SK-N-MC (cell line): Measurements from ENCODE around the gene OR1I1.
A peak's percentile ranks its signal among the peaks of the same experiment; 100 is the strongest.

Experiments
- DNase-seq: peaks from one replicate; pipeline ENCODE4 v3.0.0-alpha.2; 2011; ENCODE audit warnings: low read depth, low spot score
- H3K27ac ChIP-seq: fragments of 200-600 bp; sonication (generic); 2 replicates; pipeline ENCODE4 v1.5.1; 2016; ENCODE audit warnings: mixed run types
- H3K36me3 ChIP-seq: fragments of 200-600 bp; sonication (generic); 2 replicates; pipeline ENCODE4 v1.6.1; 2017; ENCODE audit warnings: antibody characterized with exemption, low read length, mixed read lengths; ENCODE audit not compliant: insufficient read depth
- H3K4me3 ChIP-seq: fragments of 200-600 bp; sonication (generic); 2 replicates; pipeline ENCODE4 v1.5.1; 2016
- H3K9ac ChIP-seq: fragments of 200-600 bp; sonication (generic); 2 replicates; pipeline ENCODE4 v1.8.0; 2017; ENCODE audit warnings: mixed run types, mixed read lengths; ENCODE audit not compliant: insufficient read length
- H3K9me3 ChIP-seq: fragments of 200-600 bp; sonication (generic); 2 replicates; pipeline ENCODE4 v1.6.1; 2017; ENCODE audit warnings: low read depth, mild to moderate bottlenecking, antibody characterized with exemption, low read length, moderate library complexity, mixed read lengths
- EZH2 ChIP-seq: fragments of 200-600 bp; sonication (generic); IDR thresholded peaks from one replicate; pipeline ENCODE4 v1.6.1; 2017; ENCODE audit warnings: antibody characterized with exemption
- FOXP2 ChIP-seq: optimal IDR thresholded peaks from 2 replicates; pipeline ENCODE3; 2011; ENCODE audit warnings: mild to moderate bottlenecking, moderate library complexity; ENCODE audit not compliant: insufficient read depth; ENCODE audit errors: extremely low read length, control extremely low read depth
- POLR2AphosphoS5 ChIP-seq: IDR thresholded peaks from 2 replicates; pipeline ENCODE4 v1.6.1; 2012; ENCODE audit warnings: mild to moderate bottlenecking, low read depth, low read length, borderline replicate concordance

The OR1I1 gene

DNA sequence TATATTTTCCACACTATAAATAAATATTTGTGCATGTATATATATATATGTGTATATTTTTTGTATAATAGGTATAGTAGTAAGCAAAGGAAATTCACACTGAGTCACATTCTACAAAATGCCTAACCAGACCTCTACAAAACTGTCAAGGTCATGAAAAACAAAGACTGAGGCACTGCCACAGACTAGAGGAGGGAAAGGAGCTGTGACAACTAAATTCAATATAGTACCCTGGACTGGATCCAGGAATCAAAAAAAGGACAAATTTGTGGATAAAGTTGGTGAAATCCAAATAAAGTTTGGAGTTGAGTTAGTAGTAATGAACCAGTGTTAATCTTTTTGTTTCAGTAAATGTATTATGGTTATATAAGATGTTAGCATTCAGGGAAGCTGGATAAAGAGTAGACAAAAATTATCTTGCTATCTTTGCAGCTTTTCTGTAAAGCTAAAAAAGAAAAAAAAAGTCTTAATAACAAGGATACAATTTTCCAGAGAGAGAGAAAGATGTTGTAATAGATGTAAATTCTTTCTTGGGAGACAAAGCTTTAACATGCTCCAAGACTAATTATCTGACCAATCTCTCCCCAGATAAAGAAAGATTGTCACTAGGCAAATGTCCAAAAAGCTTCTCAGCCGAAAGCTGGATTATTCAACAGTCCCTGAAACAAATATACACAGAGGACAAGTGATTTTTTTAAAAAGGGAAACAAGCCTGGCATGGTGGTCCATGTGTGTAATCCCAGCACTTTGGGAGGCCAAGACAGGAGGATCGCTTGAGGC lies 44.3 kb downstream of the OR1I1 start:
- Histone ChIP-seq H3K4me3 (peak overlapping the region; percentile 98), H3K9me3 (no peaks in the 10 kb centered on the region), H3K27ac (peak overlapping the region; percentile 4; the same call in 1 of the 2 replicates), H3K9ac (no peak overlapping the region), H3K36me3 (peaks cover 10% of the 10 kb centered on the region; the same call in 1 of the 2 replicates)
- no peak for DNase-seq
- TF ChIP-seq EZH2 (no peak), FOXP2 (no peak), POLR2AphosphoS5 (no peak)

DNA sequence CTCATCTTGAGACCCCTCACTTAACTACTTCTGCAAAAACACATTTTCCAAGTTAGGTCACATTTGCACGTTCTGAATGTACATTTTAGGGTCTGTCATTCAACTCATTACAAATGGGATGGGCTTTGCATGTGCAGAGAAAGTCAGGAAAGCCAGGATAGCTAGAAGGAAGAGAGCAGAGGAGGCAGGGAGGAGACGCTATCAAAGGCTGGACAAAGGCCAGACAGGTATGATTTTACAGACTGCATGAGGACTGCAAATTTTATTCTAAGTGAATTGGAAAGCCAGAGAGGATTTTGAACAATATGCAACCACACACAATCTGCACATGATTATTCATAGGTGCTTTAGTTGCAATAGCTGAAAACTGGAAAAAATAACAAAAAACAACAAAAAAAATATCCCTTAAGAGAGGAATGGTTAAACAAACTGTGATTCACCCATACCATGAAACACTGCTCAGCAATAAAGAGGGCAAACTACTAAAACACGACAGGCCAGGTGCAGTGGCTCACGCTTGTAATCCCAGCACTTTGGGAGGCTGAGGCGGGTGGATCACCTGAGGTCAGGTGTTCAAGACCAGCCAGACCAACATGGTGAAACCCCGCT lies 46.3 kb downstream of the OR1I1 start:
- no peaks in the 10 kb centered on the region; the same call in 1 of the 2 replicates for H3K36me3 ChIP-seq
- H3K9ac ChIP-seq = no peak overlapping the region
- H3K4me3 ChIP-seq = no peak overlapping the region
- DNase-seq = no peak
- no peaks in the 10 kb centered on the region for H3K9me3 ChIP-seq
- no peak overlapping the region for H3K27ac ChIP-seq
- TF ChIP-seq EZH2 (no peak), FOXP2 (no peak), POLR2AphosphoS5 (no peak)

DNA sequence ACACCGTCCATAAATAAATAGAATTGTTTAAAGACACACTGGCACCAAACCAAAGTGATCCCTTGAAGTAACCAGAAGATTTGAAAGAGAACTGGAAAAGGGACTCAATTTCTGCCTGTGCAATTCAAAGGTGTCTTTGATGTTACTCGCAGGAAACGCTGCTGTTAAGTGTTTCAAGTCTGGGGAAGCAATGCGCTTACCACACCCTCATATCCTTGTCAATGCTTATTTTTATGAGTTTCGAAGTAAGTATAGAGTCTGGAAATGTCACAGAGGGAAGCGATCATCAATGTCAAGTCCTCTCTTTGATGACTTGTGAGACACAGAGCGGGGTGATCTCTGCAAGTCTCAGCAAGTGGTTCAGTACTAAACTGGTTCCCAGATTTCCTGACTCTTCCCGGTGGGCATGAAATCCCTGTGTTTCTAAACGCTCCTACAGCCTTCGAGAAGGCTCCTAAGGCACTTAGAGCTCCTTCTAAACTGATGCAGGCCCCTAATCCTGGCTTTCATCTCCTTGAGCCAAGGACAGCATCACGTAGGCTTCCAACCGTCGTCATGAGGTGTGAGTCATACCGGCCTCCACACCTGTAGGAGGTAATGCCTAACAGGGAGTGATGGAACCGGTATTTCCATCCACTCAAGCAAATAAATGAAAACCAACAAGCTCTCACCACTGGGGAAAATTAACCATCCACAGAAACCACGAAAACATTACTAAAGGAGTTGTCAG lies 48.0 kb downstream of the OR1I1 start:
- H3K27ac ChIP-seq = no peak overlapping the region
- H3K4me3 ChIP-seq = no peak overlapping the region
- no peak overlapping the region for H3K9ac ChIP-seq
- H3K36me3 ChIP-seq = no peaks in the 10 kb centered on the region
- no peak for TF ChIP-seq POLR2AphosphoS5
- TF ChIP-seq EZH2 = no peak
- TF ChIP-seq FOXP2 = no peak
- DNase-seq = no peak
- H3K9me3 ChIP-seq = no peaks in the 10 kb centered on the region

- H3K9ac ChIP-seq = no peak overlapping the region
- no peak overlapping the region for H3K4me3 ChIP-seq
- H3K9me3 ChIP-seq = no peaks in the 10 kb centered on the region
- H3K27ac ChIP-seq = no peak overlapping the region
- no peak for TF ChIP-seq EZH2
- no peak for TF ChIP-seq POLR2AphosphoS5
- no peak for TF ChIP-seq FOXP2
- DNase-seq = no peak
- H3K36me3 ChIP-seq = no peaks in the 10 kb centered on the region
Observed at GRCh38 chr19:15136234-15136954, 54.4 kb downstream of the OR1I1 start.

GRCh38 chr19:15137777-15138176 lies 55.8 kb downstream of the OR1I1 start:
- no peak for DNase-seq
- Histone ChIP-seq H3K9ac (no peak overlapping the region), H3K4me3 (no peak overlapping the region), H3K36me3 (no peaks in the 10 kb centered on the region), H3K27ac (no peak overlapping the region), H3K9me3 (no peaks in the 10 kb centered on the region)
- no peak for TF ChIP-seq POLR2AphosphoS5

- no peak overlapping the region for H3K4me3 ChIP-seq
- no peaks in the 10 kb centered on the region for H3K9me3 ChIP-seq
- no peak overlapping the region for H3K27ac ChIP-seq
- no peak overlapping the region for H3K9ac ChIP-seq
- DNase-seq = no peak
- TF ChIP-seq POLR2AphosphoS5 (no peak), EZH2 (no peak), FOXP2 (no peak)
- no peaks in the 10 kb centered on the region for H3K36me3 ChIP-seq
Observed at GRCh38 chr19:15138427-15138826, 56.4 kb downstream of the OR1I1 start.

DNA sequence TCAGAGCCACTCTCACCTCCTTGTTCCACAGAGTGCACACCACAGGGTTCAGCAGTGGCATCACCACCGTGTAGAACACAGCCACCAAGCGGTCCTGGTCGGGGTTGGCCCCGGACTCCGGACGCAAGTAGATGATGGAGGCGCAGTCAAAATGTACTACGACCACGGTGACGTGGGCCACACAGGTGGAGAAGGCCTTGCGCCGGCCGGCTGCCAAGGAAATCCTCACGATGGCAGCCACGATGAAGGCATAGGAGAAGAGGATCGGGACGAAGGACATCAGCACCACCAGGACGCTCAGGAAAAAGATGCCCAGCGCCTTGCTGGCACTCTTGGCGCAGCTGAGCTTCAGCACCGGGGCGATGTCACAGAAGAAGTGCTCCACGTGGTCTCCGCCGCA lies 59.1 kb downstream of the OR1I1 start:
- H3K27ac ChIP-seq = no peak overlapping the region
- TF ChIP-seq FOXP2 = no peak
- no peak for TF ChIP-seq POLR2AphosphoS5
- TF ChIP-seq EZH2 = no peak
- H3K36me3 ChIP-seq = no peaks in the 10 kb centered on the region
- no peaks in the 10 kb centered on the region for H3K9me3 ChIP-seq
- H3K4me3 ChIP-seq = no peak overlapping the region
- H3K9ac ChIP-seq = no peak overlapping the region
- no peak for DNase-seq

GRCh38 chr19:15142313-15142712 lies 60.3 kb downstream of the OR1I1 start:
- Histone ChIP-seq H3K36me3 (no peaks in the 10 kb centered on the region), H3K9ac (no peak overlapping the region), H3K4me3 (no peak overlapping the region), H3K9me3 (no peaks in the 10 kb centered on the region), H3K27ac (no peak overlapping the region)
- no peak for DNase-seq
- TF ChIP-seq EZH2 (no peak), FOXP2 (no peak)
